Dermis blood vessel endothelial cell (primary cell): ENCODE measurements around the gene ARSA. TPM values are rescaled to one million over a fixed set of nuclear protein-coding genes. Genes with fewer than 3 reads are reported as not detected.

ENCODE experiments used
- DNase-seq: peaks from one replicate; pipeline ENCODE4 v3.0.0; 2010
- total RNA-seq: library from RNA; depleted of rRNA; stranded (reverse); fragments of >200 nt; gene quantifications from 2 replicates; pipeline ENCODE4 v1.2.3, GENCODE V29; 2014

The ARSA gene
- total RNA-seq, 1 donor from 2014 or later, result 30.6 TPM

- no peak for DNase-seq
Measured at GRCh38 chr22:50577697-50577986, 50.3 kb downstream of the ARSA start.

GRCh38 chr22:50576806-50577696 lies 50.9 kb downstream of the ARSA start:
- DNase-seq, result no peak

GRCh38 chr22:50576070-50576469 lies 51.9 kb downstream of the ARSA start:
- DNase-seq, result peak; percentile 81

- no peak for DNase-seq
Measured at GRCh38 chr22:50575426-50575941, 52.5 kb downstream of the ARSA start.

Other genes starting within 250 kb of the ARSA start
- 50.0 and 62.1 TPM in 2 replicates for gene SBF1, start 153.1 kb downstream of the ARSA start, total RNA-seq
- gene ADM2, start 146.6 kb downstream of the ARSA start, total RNA-seq, result 0.34 and 0.60 TPM in 2 replicates
- gene MIOX, start 141.3 kb downstream of the ARSA start, total RNA-seq, result not detected in 2 replicates
- 43.7 and 50.9 TPM in 2 replicates for gene LMF2, start 120.5 kb downstream of the ARSA start, total RNA-seq
- 30.1 and 37.1 TPM in 2 replicates for gene NCAPH2, start 119.9 kb downstream of the ARSA start, total RNA-seq
- gene SCO2, start 102.6 kb downstream of the ARSA start, total RNA-seq, result 2.3 and 5.6 TPM in 2 replicates
- 28.9 and 53.1 TPM in 2 replicates for gene TYMP, start 98.1 kb downstream of the ARSA start, total RNA-seq
- gene KLHDC7B, start 82.3 kb downstream of the ARSA start, total RNA-seq, result not detected in 2 replicates
- gene SYCE3, start 65.2 kb downstream of the ARSA start, total RNA-seq, result not detected in 2 replicates
- 7.5 and 16.3 TPM in 2 replicates for gene CPT1B, start 49.7 kb downstream of the ARSA start, total RNA-seq
- gene CHKB, start 45.3 kb downstream of the ARSA start, total RNA-seq, result 34.9 and 50.4 TPM in 2 replicates
- gene MAPK8IP2, start 27.4 kb downstream of the ARSA start, total RNA-seq, result 0.34 and 0.51 TPM in 2 replicates
- gene SHANK3, start 44.7 kb upstream of the ARSA start, total RNA-seq, result 33.0 and 42.7 TPM in 2 replicates
- gene ACR, start 110.1 kb upstream of the ARSA start, total RNA-seq, result 0.34 and 0.79 TPM in 2 replicates
- gene RABL2B, start 155.5 kb upstream of the ARSA start, total RNA-seq, result 4.1 and 5.8 TPM in 2 replicates